HEK293 (cell line): ENCODE data around the gene KLHL11.

Experiments
- TCF7L2 ChIP-seq: IDR thresholded peaks from 2 replicates; pipeline ENCODE4 v1.6.1; 2011; ENCODE audit warnings: low read depth, mild to moderate bottlenecking, inconsistent platforms, low read length, moderate library complexity, borderline replicate concordance
- ZNF37A ChIP-seq: fragments of 450-650 bp; IDR thresholded peaks from 2 replicates; pipeline ENCODE4 v1.5.1; 2018; ENCODE audit warnings: missing biosample characterization, missing genetic modification characterization
- ZSCAN30 ChIP-seq: fragments of 450-650 bp; IDR thresholded peaks from 2 replicates; pipeline ENCODE4 v1.5.1; 2018; ENCODE audit warnings: missing biosample characterization, mild to moderate bottlenecking, missing genetic modification characterization, moderate library complexity
- TF ChIP-seq, protein P1 (sequence below): fragments of 450-650 bp; formaldehyde crosslinking; IDR thresholded peaks from 2 replicates; pipeline ENCODE4 v1.5.1; 2016; ENCODE audit warnings: missing biosample characterization, missing genetic modification characterization

DNA sequence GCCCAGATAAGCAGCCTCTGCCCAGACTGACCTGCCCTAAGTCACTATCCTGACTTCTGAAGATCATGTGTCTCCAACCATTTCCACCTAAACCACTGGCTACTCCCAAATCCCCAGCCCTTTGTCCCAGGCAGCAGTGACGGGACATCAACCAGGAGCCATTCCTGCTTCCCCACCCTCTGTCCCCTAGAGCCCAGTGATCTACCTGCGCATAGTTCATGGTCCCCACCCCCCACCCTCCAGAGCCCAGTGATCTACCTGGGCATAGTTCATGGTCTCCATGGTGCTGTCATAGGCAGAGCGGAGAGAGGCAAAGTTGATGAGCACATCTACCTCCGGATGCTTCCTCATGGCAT, 26.8 kb upstream of the KLHL11 start:
- TF ChIP-seq TCF7L2 (no peak), ZSCAN30 (tag by site-specific recombination) (no peak), ZNF37A (no peak)
- TF ChIP-seq, protein P1, sequence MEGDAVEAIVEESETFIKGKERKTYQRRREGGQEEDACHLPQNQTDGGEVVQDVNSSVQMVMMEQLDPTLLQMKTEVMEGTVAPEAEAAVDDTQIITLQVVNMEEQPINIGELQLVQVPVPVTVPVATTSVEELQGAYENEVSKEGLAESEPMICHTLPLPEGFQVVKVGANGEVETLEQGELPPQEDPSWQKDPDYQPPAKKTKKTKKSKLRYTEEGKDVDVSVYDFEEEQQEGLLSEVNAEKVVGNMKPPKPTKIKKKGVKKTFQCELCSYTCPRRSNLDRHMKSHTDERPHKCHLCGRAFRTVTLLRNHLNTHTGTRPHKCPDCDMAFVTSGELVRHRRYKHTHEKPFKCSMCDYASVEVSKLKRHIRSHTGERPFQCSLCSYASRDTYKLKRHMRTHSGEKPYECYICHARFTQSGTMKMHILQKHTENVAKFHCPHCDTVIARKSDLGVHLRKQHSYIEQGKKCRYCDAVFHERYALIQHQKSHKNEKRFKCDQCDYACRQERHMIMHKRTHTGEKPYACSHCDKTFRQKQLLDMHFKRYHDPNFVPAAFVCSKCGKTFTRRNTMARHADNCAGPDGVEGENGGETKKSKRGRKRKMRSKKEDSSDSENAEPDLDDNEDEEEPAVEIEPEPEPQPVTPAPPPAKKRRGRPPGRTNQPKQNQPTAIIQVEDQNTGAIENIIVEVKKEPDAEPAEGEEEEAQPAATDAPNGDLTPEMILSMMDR (tag by site-specific recombination) = no peak
